ENCODE measurements around the gene SS18L1. TPM values are rescaled to one million over a fixed set of nuclear protein-coding genes. Genes with fewer than 3 reads are reported as not detected.

SS18L1 gene
- total RNA-seq, 1 donor, result 8.9 TPM

- DNase-seq (ENCODE audit: low read depth), result no peak
- no peak overlapping the region for H3K4me3 ChIP-seq (ENCODE audit: low read depth, low read length)
- TF ChIP-seq CTCF (IDR thresholded peaks at IDR 0.05; ENCODE audit: insufficient read depth, low read length), result no peak
Measured at GRCh38 chr20:62116558-62117361, 26.8 kb upstream of the SS18L1 start.

- H3K4me3 ChIP-seq (ENCODE audit: low read depth, low read length), result no peak overlapping the region
- no peak for TF ChIP-seq CTCF (IDR thresholded peaks at IDR 0.05; ENCODE audit: insufficient read depth, low read length)
- DNase-seq (ENCODE audit: low read depth), result no peak
Measured at GRCh38 chr20:62117362-62117646, 26.3 kb upstream of the SS18L1 start.

GRCh38 chr20:62117658-62118057 is 25.9 kb upstream of the SS18L1 start:
- TF ChIP-seq CTCF (IDR thresholded peaks at IDR 0.05; ENCODE audit: insufficient read depth, low read length), result no peak
- DNase-seq (ENCODE audit: low read depth), result no peak
- no peak overlapping the region for H3K4me3 ChIP-seq (ENCODE audit: low read depth, low read length)

GRCh38 chr20:62118113-62119043 is 25.2 kb upstream of the SS18L1 start:
- no peak overlapping the region for H3K4me3 ChIP-seq (ENCODE audit: low read depth, low read length)
- no peak for TF ChIP-seq CTCF (IDR thresholded peaks at IDR 0.05; ENCODE audit: insufficient read depth, low read length)
- DNase-seq (ENCODE audit: low read depth), result no peak

GRCh38 chr20:62119115-62119514 is 24.5 kb upstream of the SS18L1 start:
- TF ChIP-seq CTCF (IDR thresholded peaks at IDR 0.05; ENCODE audit: insufficient read depth, low read length), result no peak
- no peak overlapping the region for H3K4me3 ChIP-seq (ENCODE audit: low read depth, low read length)
- no peak for DNase-seq (ENCODE audit: low read depth)

- H3K4me3 ChIP-seq (ENCODE audit: low read depth, low read length), result no peak overlapping the region
- TF ChIP-seq CTCF (IDR thresholded peaks at IDR 0.05; ENCODE audit: insufficient read depth, low read length), result no peak
- no peak for DNase-seq (ENCODE audit: low read depth)
Measured at GRCh38 chr20:62119591-62120364, 23.8 kb upstream of the SS18L1 start.

Measured in fibroblast of the aortic adventitia (primary cell).